Sciatic nerve (tissue), 2 donors: ENCODE results near the gene KRTAP13-1. TPM values are rescaled to one million over a fixed set of nuclear protein-coding genes. Genes with fewer than 3 reads are reported as not detected.

ENCODE experiments used
- ATAC-seq: fragments of 200-7000 bp; cut with Tn5 transposase; one replicate; pipeline ENCODE4 v1.9.1; 2020; ENCODE audit warnings: mild to moderate bottlenecking, moderate library complexity
- DNase-seq: peaks from one replicate; pipeline ENCODE4 v3.0.0-alpha.2; 2020; ENCODE audit warnings: low spot score
- intact Hi-C: fragments of 100-400 bp; cut with DNase I; formaldehyde crosslinking; loops from one replicate; pipeline ENCODE4 v1.14.2; 2022
- total RNA-seq: library from RNA; stranded (reverse); fragmentation: NEBNext Ultra II Directional; extraction: Animal tissue kit (Norgen Biotek cat#: 25700); gene quantifications from one replicate; pipeline ENCODE4 v1.2.1, GENCODE V29; 2021
- donor health status: DM: no; HTN: no; CAD: no.
- donor health status: DM: no; HTN: no; CAD: no.

The KRTAP13-1 gene
- not detected for total RNA-seq

- intact Hi-C loops: no loop called here
- DNase-seq (no peak), ATAC-seq (no peak)
Measured at GRCh38 chr21:30395731-30396130, at the start of gene KRTAP13-1. KRTAP13-1 (plus strand) TSS chr21:30396031; CDS start chr21:30396087, 56 bp downstream.

GRCh38 chr21:30348506-30348905 lies 47.3 kb upstream of the KRTAP13-1 start, which contains the start of gene KRTAP23-1:
KRTAP23-1 (minus strand) TSS chr21:30348606; CDS start chr21:30348606, 0 bp downstream.
- no peak for ATAC-seq
- intact Hi-C loops: no loop called here
- DNase-seq: no peak

- intact Hi-C loops: no loop called here
- ATAC-seq (peak; percentile 48), DNase-seq (no peak)
Measured at GRCh38 chr21:30349572-30349971, 46.3 kb upstream of the KRTAP13-1 start.

GRCh38 chr21:30351534-30351933 lies 44.3 kb upstream of the KRTAP13-1 start:
- intact Hi-C loops: no loop called here
- no peak for DNase-seq

GRCh38 chr21:30354308-30355005 lies 41.4 kb upstream of the KRTAP13-1 start:
- DNase-seq: no peak
- ATAC-seq: no peak

More at GRCh38 chr21:30351534-30351933, 44.3 kb upstream of the KRTAP13-1 start:
- no peak for ATAC-seq

GRCh38 chr21:30355906-30356305 lies 39.9 kb upstream of the KRTAP13-1 start:
- DNase-seq (no peak), ATAC-seq (no peak)
- intact Hi-C loops: no loop called here

More at GRCh38 chr21:30354308-30355005, 41.4 kb upstream of the KRTAP13-1 start:
- intact Hi-C loops: no loop called here

GRCh38 chr21:30372139-30372770 lies 23.6 kb upstream of the KRTAP13-1 start, which contains the start of gene KRTAP13-2:
KRTAP13-2 (minus strand) TSS chr21:30372271; CDS start chr21:30372213, 58 bp downstream.
- ATAC-seq: no peak
- no peak for DNase-seq
- intact Hi-C loops: no loop called here

- ATAC-seq (no peak), DNase-seq (no peak)
- intact Hi-C loops: no loop called here
Measured at GRCh38 chr21:30382201-30382600, 13.6 kb upstream of the KRTAP13-1 start.

- intact Hi-C loops: no loop called here
- ATAC-seq: no peak
- DNase-seq: no peak
Measured at GRCh38 chr21:30391492-30392025, 4.3 kb upstream of the KRTAP13-1 start.

GRCh38 chr21:30408782-30409494 lies 13.1 kb downstream of the KRTAP13-1 start:
- ATAC-seq: peak; percentile 46
- intact Hi-C loops: no loop called here
- no peak for DNase-seq

GRCh38 chr21:30415993-30416392 lies 20.2 kb downstream of the KRTAP13-1 start:
- no peak for DNase-seq
- ATAC-seq: no peak
- intact Hi-C loops: no loop called here

GRCh38 chr21:30425826-30426225 lies 30.0 kb downstream of the KRTAP13-1 start, which contains the start of gene KRTAP13-3:
KRTAP13-3 (minus strand) TSS chr21:30425926; CDS start chr21:30425912, 14 bp downstream.
- ATAC-seq (no peak), DNase-seq (no peak)
- intact Hi-C loops: no loop called here

- DNase-seq (no peak), ATAC-seq (no peak)
- intact Hi-C loops: no loop called here
Measured at GRCh38 chr21:30426731-30427130, 30.9 kb downstream of the KRTAP13-1 start.

GRCh38 chr21:30430170-30430655 lies 34.4 kb downstream of the KRTAP13-1 start, which contains the start of gene KRTAP13-4:
KRTAP13-4 (plus strand) TSS chr21:30430220; CDS start chr21:30430276, 56 bp downstream.
- ATAC-seq (no peak), DNase-seq (no peak)
- intact Hi-C loops: no loop called here

GRCh38 chr21:30434033-30434631 lies 38.3 kb downstream of the KRTAP13-1 start:
- DNase-seq (no peak), ATAC-seq (no peak)
- intact Hi-C loops: no loop called here

GRCh38 chr21:30437010-30437565 lies 41.3 kb downstream of the KRTAP13-1 start:
- ATAC-seq (no peak), DNase-seq (no peak)
- intact Hi-C loops: no loop called here

GRCh38 chr21:30439975-30440374 lies 44.1 kb downstream of the KRTAP13-1 start, which contains the start of gene KRTAP15-1:
KRTAP15-1 (plus strand) TSS chr21:30440275; CDS start chr21:30440328, 53 bp downstream.
- intact Hi-C loops: no loop called here
- ATAC-seq: no peak

GRCh38 chr21:30443226-30443625 lies 47.4 kb downstream of the KRTAP13-1 start:
- intact Hi-C loops: no loop called here
- ATAC-seq: no peak
- DNase-seq: no peak

More at GRCh38 chr21:30439975-30440374, 44.1 kb downstream of the KRTAP13-1 start, which contains the start of gene KRTAP15-1:
- DNase-seq: no peak
